H9 (cell line): ENCODE data around the gene CA11. TPM values are rescaled to one million over a fixed set of nuclear protein-coding genes. Genes with fewer than 3 reads are reported as not detected.

Experiments used
- DNase-seq: peaks from one replicate; pipeline ENCODE4 v3.0.0-alpha.2; 2017
- H2AFZ ChIP-seq: one replicate; pipeline ENCODE4 v1.6.1; 2013; ENCODE audit warnings: mild to moderate bottlenecking, low read length, control low read depth, moderate library complexity
- H2AK5ac ChIP-seq: 2 replicates; pipeline ENCODE4 v1.6.1; 2013; ENCODE audit warnings: low read length, control low read depth, mixed read lengths; ENCODE audit not compliant: insufficient read length
- H2BK120ac ChIP-seq: one replicate; pipeline ENCODE4 v1.6.1; 2013; ENCODE audit warnings: low read depth, mild to moderate bottlenecking, low read length, control low read depth, inconsistent platforms; ENCODE audit not compliant: poor library complexity, severe bottlenecking
- H2BK12ac ChIP-seq: 2 replicates; pipeline ENCODE4 v1.6.1; 2013; ENCODE audit warnings: low read length, control low read depth, mixed read lengths, low read depth; ENCODE audit not compliant: insufficient read length
- H2BK15ac ChIP-seq: 2 replicates; pipeline ENCODE4 v1.6.1; 2013; ENCODE audit warnings: low read depth, low read length, control low read depth
- H2BK20ac ChIP-seq: one replicate; pipeline ENCODE4 v1.6.1; 2013; ENCODE audit warnings: low read depth, mild to moderate bottlenecking, low read length, control low read depth, inconsistent platforms; ENCODE audit not compliant: poor library complexity, severe bottlenecking
- H2BK5ac ChIP-seq: 2 replicates; pipeline ENCODE4 v1.6.1; 2013; ENCODE audit warnings: low read length, control low read depth, mixed read lengths; ENCODE audit not compliant: insufficient read length
- H3K14ac ChIP-seq: 2 replicates; pipeline ENCODE4 v1.6.1; 2013; ENCODE audit warnings: low read length, control low read depth; ENCODE audit not compliant: insufficient read depth
- H3K18ac ChIP-seq: 2 replicates; pipeline ENCODE4 v1.6.1; 2013; ENCODE audit warnings: low read depth, mild to moderate bottlenecking, mixed read lengths, low read length, control low read depth; ENCODE audit not compliant: insufficient read length
- H3K23ac ChIP-seq: 2 replicates; pipeline ENCODE4 v1.6.1; 2013; ENCODE audit warnings: low read length, control low read depth, mixed read lengths, low read depth; ENCODE audit not compliant: insufficient read length
- H3K23me2 ChIP-seq: 2 replicates; pipeline ENCODE4 v1.6.1; 2013; ENCODE audit warnings: low read depth, mild to moderate bottlenecking, mixed read lengths, low read length, control low read depth; ENCODE audit not compliant: insufficient read length, poor library complexity, severe bottlenecking
- H3K27ac ChIP-seq: 2 replicates; pipeline ENCODE4 v1.5.1; 2013; ENCODE audit warnings: low read length, control low read depth, mixed read lengths, low read depth; ENCODE audit not compliant: insufficient read length
- H3K27me3 ChIP-seq: 2 replicates; pipeline ENCODE4 v1.6.1; 2013; ENCODE audit warnings: low read length, control low read depth, inconsistent platforms; ENCODE audit not compliant: insufficient read depth
- H3K4ac ChIP-seq: 2 replicates; pipeline ENCODE4 v1.6.1; 2013; ENCODE audit warnings: low read depth, mild to moderate bottlenecking, control low read depth, inconsistent platforms, low read length, moderate library complexity
- H3K4me1 ChIP-seq: 2 replicates; pipeline ENCODE4 v1.6.1; 2013; ENCODE audit warnings: low read length, control low read depth, inconsistent platforms; ENCODE audit not compliant: insufficient read depth
- H3K4me2 ChIP-seq: 2 replicates; pipeline ENCODE4 v1.6.1; 2013; ENCODE audit warnings: low read length, control low read depth, mixed read lengths; ENCODE audit not compliant: insufficient read length, insufficient read depth
- H3K56ac ChIP-seq: 2 replicates; pipeline ENCODE4 v1.6.1; 2013; ENCODE audit warnings: low read depth, mild to moderate bottlenecking, mixed read lengths, low read length, control low read depth; ENCODE audit not compliant: insufficient read length
- H3K79me1 ChIP-seq: 2 replicates; pipeline ENCODE4 v1.6.1; 2013; ENCODE audit warnings: low read depth, mild to moderate bottlenecking, moderate library complexity, low read length, control low read depth, inconsistent platforms; ENCODE audit not compliant: insufficient read depth, poor library complexity, severe bottlenecking
- H3K79me2 ChIP-seq: 2 replicates; pipeline ENCODE4 v1.6.1; 2013; ENCODE audit warnings: low read length, control low read depth, inconsistent platforms; ENCODE audit not compliant: insufficient read depth
- H3K9ac ChIP-seq: 2 replicates; pipeline ENCODE4 v1.6.1; 2013; ENCODE audit warnings: low read length, control low read depth, mixed read lengths; ENCODE audit not compliant: insufficient read length; ENCODE audit errors: extremely low read depth
- H3K9me3 ChIP-seq: one replicate; pipeline ENCODE4 v1.6.1; 2013; ENCODE audit warnings: low read depth, low read length, inconsistent platforms; ENCODE audit not compliant: control insufficient read depth
- H3T11ph ChIP-seq: one replicate; pipeline ENCODE4 v1.6.1; 2013; ENCODE audit warnings: mild to moderate bottlenecking, low read length, control low read depth, inconsistent platforms
- H4K20me1 ChIP-seq: one replicate; pipeline ENCODE4 v1.6.1; 2013; ENCODE audit not compliant: control insufficient read depth, insufficient read length, insufficient read depth
- H4K5ac ChIP-seq: 2 replicates; pipeline ENCODE4 v1.6.1; 2013; ENCODE audit warnings: low read depth, mild to moderate bottlenecking, mixed read lengths, low read length, control low read depth; ENCODE audit not compliant: insufficient read length
- H4K8ac ChIP-seq: replicated peaks from 2 replicates; pipeline ENCODE4 v1.6.1; 2013; ENCODE audit warnings: low read length, control low read depth, mixed read lengths, low read depth; ENCODE audit not compliant: insufficient read length
- H4K91ac ChIP-seq: 2 replicates; pipeline ENCODE4 v1.6.1; 2013; ENCODE audit warnings: low read depth, mild to moderate bottlenecking, moderate library complexity, mixed read lengths, low read length, control low read depth; ENCODE audit not compliant: insufficient read length
- H3K27ac Mint-ChIP-seq, 3 experiments: 2 replicates in 2 of 3; 3 replicates in 1 of 3; pipeline ENCODE4 v1.8.0; 2020 to 2021; ENCODE audit warnings: mixed read lengths in 3 of 3, mild to moderate bottlenecking in 1 of 3, moderate library complexity in 1 of 3
- H3K27me3 Mint-ChIP-seq: 2 replicates; pipeline ENCODE4 v1.8.0; 2021; ENCODE audit warnings: low read depth, mild to moderate bottlenecking, moderate library complexity, mixed read lengths
- H3K36me3 Mint-ChIP-seq, 3 experiments: 2 replicates in 2 of 3; 3 replicates in 1 of 3; pipeline ENCODE4 v1.8.0; 2020 to 2021; ENCODE audit warnings: low read depth in 3 of 3, mixed read lengths in 3 of 3; ENCODE audit not compliant: insufficient read depth in 1 of 3
- H3K4me1 Mint-ChIP-seq, 2 experiments: 2 replicates each; pipeline ENCODE4 v1.8.0; 2020; ENCODE audit warnings: mixed read lengths in 2 of 2
- H3K4me3 Mint-ChIP-seq, 2 experiments: 2 replicates in 1 of 2; 3 replicates in 1 of 2; pipeline ENCODE4 v1.8.0; 2020 to 2021; ENCODE audit warnings: mild to moderate bottlenecking in 2 of 2, mixed read lengths in 2 of 2, moderate library complexity in 1 of 2
- H3K9me3 Mint-ChIP-seq, 2 experiments: 2 replicates in 1 of 2; 3 replicates in 1 of 2; pipeline ENCODE4 v1.8.0; 2020; ENCODE audit warnings: mild to moderate bottlenecking in 2 of 2, mixed read lengths in 2 of 2, moderate library complexity in 1 of 2
- CTCF ChIP-seq: fragments of 200-600 bp; sonication (generic); conservative IDR thresholded peaks from 3 replicates; pipeline ENCODE4 v1.8.0; 2021; ENCODE audit warnings: antibody characterized with exemption, mild to moderate bottlenecking
- WGBS: extraction: QIAGEN DNeasy Blood & Tissue Kit; methylation state at CpG from one replicate; pipeline ENCODE4 v1.1.7; 2013; ENCODE audit warnings: missing lambda C conversion rate, low lambda C conversion rate, mixed read lengths; ENCODE audit not compliant: insufficient read length; ENCODE audit errors: extremely low coverage; 5-methylcytosine and 5-hydroxymethylcytosine counted together
- total RNA-seq: library from RNA; stranded (reverse); gene quantifications from 2 replicates; pipeline ENCODE4 v1.2.1, GENCODE V29; 2021

Gene CA11
- total RNA-seq, 1 experiment from 2014 or later: 107 TPM

GRCh38 chr19:48683349-48683748, 37.4 kb upstream of the CA11 start:
- H3K79me2 ChIP-seq: no peaks in the 10 kb centered on the region
- no peak overlapping the region for H3K23ac ChIP-seq
- peak overlapping the region in 1 of 3 experiments; percentile 72; a peak in 1 of 7 replicates for H3K27ac Mint-ChIP-seq
- H3K4me1 Mint-ChIP-seq: peaks cover 3 to 6% of the 10 kb centered on the region in 2 experiments
- no peak overlapping the region for H2AK5ac ChIP-seq
- H3K4me3 Mint-ChIP-seq: no peak overlapping the region
- no peak overlapping the region for H3K4me2 ChIP-seq
- no peak overlapping the region for H2BK12ac ChIP-seq
- DNase-seq: no peak
- TF ChIP-seq CTCF: no peak
- no peak overlapping the region for H3K27ac ChIP-seq
- no peaks in the 10 kb centered on the region; the same call in 1 of the 2 replicates for H3K27me3 ChIP-seq
- H3K4ac ChIP-seq: no peak overlapping the region
- no peak overlapping the region for H2BK20ac ChIP-seq
- peaks cover 5% of the 10 kb centered on the region for H3K27me3 Mint-ChIP-seq
- no peaks in the 10 kb centered on the region for H4K20me1 ChIP-seq
- no peaks in the 10 kb centered on the region for H3K9me3 Mint-ChIP-seq
- H2BK15ac ChIP-seq: no peak overlapping the region
- no peaks in the 10 kb centered on the region for H3K4me1 ChIP-seq
- no peak overlapping the region for H3K56ac ChIP-seq
- no peak overlapping the region for H3T11ph ChIP-seq
- no peak overlapping the region for H4K91ac ChIP-seq
- no peaks in the 10 kb centered on the region; a peak in 1 of 7 replicates for H3K36me3 Mint-ChIP-seq
- no CpG with 5 or more reads among the region's 11 CpGs for WGBS
- H3K9me3 ChIP-seq: no peaks in the 10 kb centered on the region
- H2BK120ac ChIP-seq: no peak overlapping the region
- no peak overlapping the region for H2BK5ac ChIP-seq
- H2AFZ ChIP-seq: no peak overlapping the region
- no peaks in the 10 kb centered on the region for H3K79me1 ChIP-seq
- H3K18ac ChIP-seq: no peak overlapping the region
- no peaks in the 10 kb centered on the region for H3K23me2 ChIP-seq
- no peak overlapping the region for H4K8ac ChIP-seq
- no peak overlapping the region for H4K5ac ChIP-seq
- H3K9ac ChIP-seq: no peak overlapping the region
- H3K14ac ChIP-seq: no peak overlapping the region
